Mesenchymal stem cell (in vitro differentiated cells and primary cell): ENCODE results near the gene APLF.

Experiments used
- DNase-seq: peaks from one replicate; pipeline ENCODE4 v3.0.0-alpha.2; 2013
- H2AFZ ChIP-seq: one replicate; pipeline ENCODE4 v1.6.1; 2013; ENCODE audit warnings: low read depth, mild to moderate bottlenecking, control low read depth, inconsistent platforms, low read length, moderate library complexity
- H2AK5ac ChIP-seq: 2 replicates; pipeline ENCODE4 v1.6.1; 2013; ENCODE audit warnings: low read length, moderate library complexity, mild to moderate bottlenecking, inconsistent platforms; ENCODE audit not compliant: severe bottlenecking
- H2BK120ac ChIP-seq: one replicate; pipeline ENCODE4 v1.6.1; 2013; ENCODE audit warnings: low read depth, mild to moderate bottlenecking, inconsistent platforms, low read length, moderate library complexity
- H2BK12ac ChIP-seq, 2 experiments: one replicate each; pipeline ENCODE4 v1.6.1; 2013; ENCODE audit warnings: inconsistent platforms in 2 of 2, low read length in 2 of 2, mild to moderate bottlenecking in 2 of 2, moderate library complexity in 2 of 2, control low read depth in 1 of 2
- H2BK15ac ChIP-seq: one replicate; pipeline ENCODE4 v1.6.1; 2013; ENCODE audit warnings: mild to moderate bottlenecking, low read depth, inconsistent platforms; ENCODE audit not compliant: poor library complexity, severe bottlenecking
- H2BK5ac ChIP-seq: 2 replicates; pipeline ENCODE4 v1.6.1; 2013; ENCODE audit warnings: low read depth, mild to moderate bottlenecking, low read length, control low read depth, inconsistent platforms; ENCODE audit not compliant: poor library complexity, severe bottlenecking
- H3K14ac ChIP-seq, 2 experiments: one replicate each; pipeline ENCODE4 v1.6.1; 2013; ENCODE audit warnings: inconsistent platforms in 2 of 2, low read length in 2 of 2, control low read depth in 1 of 2, mild to moderate bottlenecking in 1 of 2, moderate library complexity in 1 of 2
- H3K18ac ChIP-seq, 2 experiments: one replicate each; pipeline ENCODE4 v1.6.1; 2013; ENCODE audit warnings: inconsistent platforms in 2 of 2, low read length in 2 of 2, control low read depth in 1 of 2, low read depth in 1 of 2, mild to moderate bottlenecking in 1 of 2
- H3K23ac ChIP-seq, 2 experiments: one replicate each; pipeline ENCODE4 v1.6.1; 2013; ENCODE audit warnings: inconsistent platforms in 2 of 2, low read length in 2 of 2, mild to moderate bottlenecking in 2 of 2, moderate library complexity in 2 of 2, control low read depth in 1 of 2
- H3K27ac ChIP-seq: 2 replicates; pipeline ENCODE4 v1.5.1; 2013; ENCODE audit warnings: mild to moderate bottlenecking, moderate library complexity, low read length, control low read depth, inconsistent platforms; ENCODE audit not compliant: poor library complexity, severe bottlenecking
- H3K27me3 ChIP-seq, 2 experiments: 2 replicates each; pipeline versions ENCODE4 v1.6.1 to v1.7.0; 2013; ENCODE audit warnings: low read length in 2 of 2, mild to moderate bottlenecking in 2 of 2, moderate library complexity in 2 of 2, control low read depth in 1 of 2, inconsistent platforms in 1 of 2; ENCODE audit not compliant: control insufficient read depth in 1 of 2, insufficient read depth in 1 of 2
- H3K36me3 ChIP-seq, 2 experiments: 2 replicates each; pipeline versions ENCODE4 v1.6.1 to v1.7.0; 2013; ENCODE audit warnings: low read length in 2 of 2, control low read depth in 1 of 2, inconsistent platforms in 1 of 2, low read depth in 1 of 2, mild to moderate bottlenecking in 1 of 2; ENCODE audit not compliant: insufficient read depth in 2 of 2, control insufficient read depth in 1 of 2
- H3K4ac ChIP-seq, 2 experiments: one replicate each; pipeline ENCODE4 v1.6.1; 2013; ENCODE audit warnings: inconsistent platforms in 2 of 2, low read length in 2 of 2, mild to moderate bottlenecking in 2 of 2, moderate library complexity in 2 of 2, control low read depth in 1 of 2, low read depth in 1 of 2
- H3K4me1 ChIP-seq: 2 replicates; pipeline ENCODE4 v1.6.1; 2013; ENCODE audit warnings: low read depth, low read length, control low read depth; ENCODE audit not compliant: control insufficient read depth, insufficient read depth
- H3K4me2 ChIP-seq: 2 replicates; pipeline ENCODE4 v1.6.1; 2013; ENCODE audit warnings: low read length, mild to moderate bottlenecking, inconsistent platforms; ENCODE audit not compliant: poor library complexity, severe bottlenecking
- H3K4me3 ChIP-seq, 2 experiments: 2 replicates each; pipeline versions ENCODE4 v1.5.1 to v1.7.0; 2013; ENCODE audit warnings: low read length in 2 of 2, mild to moderate bottlenecking in 2 of 2, control low read depth in 1 of 2, low read depth in 1 of 2; ENCODE audit not compliant: insufficient read depth in 1 of 2
- H3K79me1 ChIP-seq: replicated peaks from 2 replicates; pipeline ENCODE4 v1.6.1; 2013; ENCODE audit warnings: mild to moderate bottlenecking, control low read depth, low read length, inconsistent platforms; ENCODE audit not compliant: poor library complexity, severe bottlenecking
- H3K9ac ChIP-seq: 2 replicates; pipeline ENCODE4 v1.7.0; 2013; ENCODE audit warnings: mild to moderate bottlenecking, low read length, moderate library complexity
- H3K9me3 ChIP-seq: 2 replicates; pipeline ENCODE4 v1.7.0; 2013; ENCODE audit warnings: mild to moderate bottlenecking, low read length; ENCODE audit not compliant: control insufficient read depth
- H4K8ac ChIP-seq: one replicate; pipeline ENCODE4 v1.6.1; 2013; ENCODE audit warnings: inconsistent platforms, mild to moderate bottlenecking, low read length, moderate library complexity
- H4K91ac ChIP-seq: one replicate; pipeline ENCODE4 v1.6.1; 2013; ENCODE audit warnings: mild to moderate bottlenecking, low read length, inconsistent platforms
- WGBS: methylation state at CpG from one replicate; pipeline ENCODE4 v1.1.7; 2013; ENCODE audit warnings: mixed read lengths; 5-methylcytosine and 5-hydroxymethylcytosine counted together

The APLF gene

GRCh38 chr2:68537011-68537410, 69.6 kb downstream of the APLF start:
- H3K4me1 ChIP-seq: no peaks in the 10 kb centered on the region
- H2BK12ac ChIP-seq: no peak overlapping the region
- no peak overlapping the region for H3K27ac ChIP-seq
- no peak overlapping the region for H3K4me3 ChIP-seq
- H4K91ac ChIP-seq: no peak overlapping the region
- no peak overlapping the region for H3K23ac ChIP-seq
- WGBS: 94% methylated on average over 3 of the region's 4 CpGs
- no peak overlapping the region for H3K9ac ChIP-seq
- no peak overlapping the region for H3K18ac ChIP-seq
- H2BK15ac ChIP-seq: no peak overlapping the region
- H3K27me3 ChIP-seq: no peaks in the 10 kb centered on the region
- no peaks in the 10 kb centered on the region for H3K9me3 ChIP-seq
- H3K4ac ChIP-seq: no peak overlapping the region
- H2AK5ac ChIP-seq: no peak overlapping the region
- H2BK120ac ChIP-seq: no peak overlapping the region
- no peak overlapping the region for H4K8ac ChIP-seq
- H3K4me2 ChIP-seq: no peak overlapping the region
- no peak for DNase-seq
- no peaks in the 10 kb centered on the region for H3K36me3 ChIP-seq
- H2AFZ ChIP-seq: no peak overlapping the region
- H3K14ac ChIP-seq: no peak overlapping the region
- no peak overlapping the region for H2BK5ac ChIP-seq
- no peaks in the 10 kb centered on the region for H3K79me1 ChIP-seq

GRCh38 chr2:68537809-68538208, 70.4 kb downstream of the APLF start:
- no peaks in the 10 kb centered on the region for H3K9me3 ChIP-seq
- H2BK5ac ChIP-seq: no peak overlapping the region
- no peak overlapping the region for H4K8ac ChIP-seq
- H2BK120ac ChIP-seq: no peak overlapping the region
- H3K18ac ChIP-seq: no peak overlapping the region
- no peaks in the 10 kb centered on the region for H3K27me3 ChIP-seq
- H3K4me2 ChIP-seq: no peak overlapping the region
- H3K4me3 ChIP-seq: no peak overlapping the region
- no peaks in the 10 kb centered on the region for H3K4me1 ChIP-seq
- H3K23ac ChIP-seq: no peak overlapping the region
- peak; percentile 20 for DNase-seq
- no peak overlapping the region for H3K14ac ChIP-seq
- WGBS: 17% methylated on average over 2 of the region's 2 CpGs
- H3K79me1 ChIP-seq: no peaks in the 10 kb centered on the region
- H4K91ac ChIP-seq: no peak overlapping the region
- H2BK15ac ChIP-seq: no peak overlapping the region
- H2AFZ ChIP-seq: no peak overlapping the region
- no peak overlapping the region for H3K27ac ChIP-seq
- H2BK12ac ChIP-seq: no peak overlapping the region
- H3K4ac ChIP-seq: no peak overlapping the region
- H3K36me3 ChIP-seq: no peaks in the 10 kb centered on the region
- H3K9ac ChIP-seq: no peak overlapping the region
- H2AK5ac ChIP-seq: no peak overlapping the region

- Histone ChIP-seq H2BK15ac (no peak overlapping the region), H3K4ac (no peak overlapping the region), H4K8ac (no peak overlapping the region), H3K4me1 (no peaks in the 10 kb centered on the region), H3K9me3 (no peaks in the 10 kb centered on the region), H3K27me3 (no peaks in the 10 kb centered on the region), H3K4me2 (no peak overlapping the region), H3K4me3 (no peak overlapping the region), H3K14ac (no peak overlapping the region), H3K36me3 (peaks cover 0 to 5% of the 10 kb centered on the region in 2 experiments), H2BK120ac (no peak overlapping the region), H3K23ac (no peak overlapping the region), H3K18ac (no peak overlapping the region), H2AFZ (no peak overlapping the region), H3K9ac (no peak overlapping the region), H2BK12ac (no peak overlapping the region), H4K91ac (no peak overlapping the region), H3K79me1 (no peaks in the 10 kb centered on the region), H2AK5ac (no peak overlapping the region), H3K27ac (no peak overlapping the region), H2BK5ac (no peak overlapping the region)
- no peak for DNase-seq
- no CpG with 5 or more reads among the region's 2 CpGs for WGBS
Observed at GRCh38 chr2:68544811-68545210, 77.4 kb downstream of the APLF start.

- no peaks in the 10 kb centered on the region for H3K4me1 ChIP-seq
- no peak overlapping the region for H3K14ac ChIP-seq
- H3K18ac ChIP-seq: no peak overlapping the region
- no peaks in the 10 kb centered on the region for H3K79me1 ChIP-seq
- no peak overlapping the region for H3K9ac ChIP-seq
- no peak overlapping the region for H4K91ac ChIP-seq
- no peak overlapping the region for H2BK15ac ChIP-seq
- H4K8ac ChIP-seq: no peak overlapping the region
- H3K4me2 ChIP-seq: no peak overlapping the region
- no peak overlapping the region for H2AK5ac ChIP-seq
- no peak overlapping the region for H2BK12ac ChIP-seq
- H3K27me3 ChIP-seq: no peaks in the 10 kb centered on the region
- no peak overlapping the region for H2BK120ac ChIP-seq
- no peak overlapping the region for H2AFZ ChIP-seq
- no peak overlapping the region for H2BK5ac ChIP-seq
- no peak overlapping the region for H3K4me3 ChIP-seq
- H3K9me3 ChIP-seq: no peaks in the 10 kb centered on the region
- WGBS: no CpG with 5 or more reads among the region's 1 CpG
- peak; percentile 17 for DNase-seq
- no peak overlapping the region for H3K4ac ChIP-seq
- H3K36me3 ChIP-seq: peaks cover 0 to 5% of the 10 kb centered on the region in 2 experiments
- H3K23ac ChIP-seq: no peak overlapping the region
- H3K27ac ChIP-seq: no peak overlapping the region
Observed at GRCh38 chr2:68548396-68548795, 81.0 kb downstream of the APLF start.
